Stimulated activated CD4-positive, alpha-beta T cell treated with anti-CD3 and anti-CD28 coated beads, Interleukin-1b, Interleukin-23, amount 100 ng/mL, for 48 hours (primary cell): ENCODE measurements around the gene BCL2L2.

Source experiments
- DNase-seq: peaks from one replicate; pipeline ENCODE4 v3.0.0-alpha.2; 2020

The BCL2L2 gene

DNA sequence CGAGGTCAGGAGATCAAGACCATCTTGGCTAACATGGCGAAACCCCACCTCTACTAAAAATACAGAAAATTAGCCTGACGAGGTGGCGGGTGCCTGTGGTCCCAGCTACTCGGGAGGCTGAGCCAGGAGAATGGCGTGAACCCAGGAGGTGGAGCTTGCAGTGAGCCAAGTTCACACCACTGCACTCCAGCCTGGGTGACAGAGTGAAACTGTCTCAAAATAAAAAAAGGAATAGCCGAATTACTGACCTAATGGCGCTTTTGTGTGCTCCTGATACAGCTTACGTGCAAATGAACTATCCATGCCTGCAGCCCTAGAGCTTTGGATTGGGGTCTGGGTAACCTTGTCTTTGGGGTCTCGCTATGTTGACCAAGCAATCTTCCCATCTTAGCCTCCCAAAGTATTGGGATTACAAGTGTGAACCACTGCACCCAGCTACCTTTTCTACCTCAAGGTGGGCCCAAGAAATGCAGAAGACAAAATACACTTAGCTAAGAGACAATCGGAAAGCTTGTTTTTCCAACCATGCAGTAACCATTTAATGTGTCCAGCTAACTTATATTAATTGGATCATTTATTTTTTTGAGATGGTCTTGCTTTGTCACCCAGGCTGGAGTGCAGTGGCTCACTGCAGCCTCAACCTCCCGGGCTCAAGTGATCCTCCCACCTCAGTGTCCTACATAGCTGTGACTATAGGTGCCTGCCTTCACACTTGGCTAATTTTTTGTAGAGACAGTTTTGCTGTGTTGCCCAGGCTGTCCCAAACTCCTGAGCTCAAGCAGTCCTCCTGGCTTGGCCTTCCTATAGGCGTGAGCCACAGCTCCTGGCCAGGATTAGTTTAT lies 20.1 kb downstream of the BCL2L2 start:
- DNase-seq = no peak

GRCh38 chr14:23327947-23328744 lies 21.5 kb downstream of the BCL2L2 start:
- peak; percentile 71 for DNase-seq

GRCh38 chr14:23335623-23336022 lies 29.0 kb downstream of the BCL2L2 start:
- no peak for DNase-seq

- DNase-seq = no peak
These were observed 33.1 kb downstream of the BCL2L2 start for GRCh38 chr14:23339506-23340268.

- no peak for DNase-seq
These were observed 37.8 kb downstream of the BCL2L2 start for GRCh38 chr14:23344481-23344880.

GRCh38 chr14:23345987-23346692 lies 39.5 kb downstream of the BCL2L2 start:
- DNase-seq = no peak

DNA sequence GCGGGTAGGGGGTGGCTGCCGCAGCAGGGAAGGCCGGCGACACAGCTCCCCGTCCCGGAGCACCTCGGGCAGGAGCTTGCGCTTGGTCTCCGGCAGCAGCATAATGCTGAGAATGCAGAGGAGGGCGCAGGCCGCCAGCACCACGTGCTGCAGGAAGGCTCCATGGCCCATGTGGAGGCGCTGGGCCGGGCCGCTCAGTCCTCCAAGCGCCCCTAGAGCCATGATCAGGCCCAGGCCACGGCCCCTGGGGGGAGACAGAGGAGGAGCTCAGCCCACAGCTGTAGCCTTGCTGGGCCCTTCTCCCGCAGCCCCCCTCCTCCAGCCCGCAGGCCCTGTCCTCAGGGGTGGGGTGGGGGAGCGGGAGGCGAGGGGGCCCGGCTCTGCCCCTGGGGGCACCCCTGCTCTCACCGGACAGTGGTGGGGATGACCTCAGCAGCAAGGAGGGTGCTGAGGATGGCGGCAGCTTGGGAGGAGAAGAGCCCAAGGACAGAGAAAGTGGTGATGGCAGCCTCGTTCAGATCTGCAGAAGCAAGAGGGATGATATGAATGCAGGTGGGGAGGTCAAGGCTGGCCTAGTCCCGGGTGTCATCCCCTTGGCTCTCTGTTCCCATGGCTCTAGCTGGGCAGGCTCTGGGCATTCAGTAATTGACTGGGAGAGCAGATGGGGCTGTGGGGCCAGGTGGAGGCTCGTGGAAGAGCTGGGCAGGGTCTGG lies 40.2 kb downstream of the BCL2L2 start:
- no peak for DNase-seq

DNA sequence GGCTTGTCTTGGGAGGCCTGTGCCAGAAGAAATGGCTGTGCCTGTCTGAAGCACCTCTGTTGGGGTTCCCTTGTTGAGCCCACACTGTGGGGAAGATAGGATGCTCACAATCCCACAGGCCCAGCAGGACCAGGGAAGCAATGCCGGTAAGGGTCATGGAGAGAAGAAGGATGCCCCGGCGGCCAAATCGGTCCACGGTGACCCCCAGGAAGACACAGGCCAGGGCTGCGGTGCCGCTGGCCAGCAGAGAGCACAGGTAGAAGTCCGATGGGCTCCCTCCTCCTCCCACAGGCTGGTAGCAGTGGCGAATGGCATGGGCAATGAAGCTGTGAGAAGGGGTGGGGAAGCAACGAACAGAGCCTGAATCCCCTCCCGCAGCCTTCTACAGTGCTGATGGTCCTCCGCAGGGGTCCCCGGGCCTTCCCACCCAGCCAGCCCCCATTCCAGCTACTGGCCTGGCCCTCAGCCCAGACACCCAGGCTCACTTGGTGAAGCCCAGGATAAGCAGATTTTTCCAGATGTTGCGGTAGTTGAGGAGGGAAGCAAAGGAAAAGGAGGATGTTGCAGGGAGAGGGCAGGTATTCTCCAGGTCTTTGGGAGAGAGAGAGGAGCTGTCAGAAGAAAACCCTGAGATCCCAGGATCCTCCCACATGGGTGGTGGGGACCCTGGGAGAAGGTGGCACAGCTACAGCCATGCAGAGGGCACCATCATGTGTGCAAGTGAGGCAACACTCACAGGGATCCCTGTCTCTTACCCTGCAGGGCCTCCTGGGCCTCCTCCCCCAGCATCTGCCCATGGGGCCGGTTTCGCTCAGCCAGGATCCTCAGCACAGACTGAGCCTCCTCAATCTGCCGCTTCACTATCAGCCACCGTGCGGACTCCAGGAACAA lies 41.0 kb downstream of the BCL2L2 start:
- DNase-seq = no peak

DNA sequence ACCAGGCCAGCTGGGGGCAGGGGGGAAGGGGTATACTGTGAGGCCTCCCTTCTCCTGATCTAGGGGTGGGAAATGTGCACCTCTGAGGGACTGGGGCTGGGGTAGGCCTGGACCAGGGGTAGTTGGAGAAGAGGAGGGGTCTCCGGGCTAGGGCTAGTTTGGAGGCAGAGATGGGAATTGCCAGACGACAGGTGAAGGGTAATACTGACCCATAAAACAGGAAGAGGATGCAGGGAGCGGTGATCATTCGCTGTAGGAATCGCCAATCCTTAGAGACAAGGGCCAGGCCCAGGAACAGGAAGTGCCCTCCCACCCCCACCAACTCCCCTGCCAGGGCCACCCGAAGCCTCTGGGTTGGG lies 41.6 kb downstream of the BCL2L2 start:
- DNase-seq = no peak

DNA sequence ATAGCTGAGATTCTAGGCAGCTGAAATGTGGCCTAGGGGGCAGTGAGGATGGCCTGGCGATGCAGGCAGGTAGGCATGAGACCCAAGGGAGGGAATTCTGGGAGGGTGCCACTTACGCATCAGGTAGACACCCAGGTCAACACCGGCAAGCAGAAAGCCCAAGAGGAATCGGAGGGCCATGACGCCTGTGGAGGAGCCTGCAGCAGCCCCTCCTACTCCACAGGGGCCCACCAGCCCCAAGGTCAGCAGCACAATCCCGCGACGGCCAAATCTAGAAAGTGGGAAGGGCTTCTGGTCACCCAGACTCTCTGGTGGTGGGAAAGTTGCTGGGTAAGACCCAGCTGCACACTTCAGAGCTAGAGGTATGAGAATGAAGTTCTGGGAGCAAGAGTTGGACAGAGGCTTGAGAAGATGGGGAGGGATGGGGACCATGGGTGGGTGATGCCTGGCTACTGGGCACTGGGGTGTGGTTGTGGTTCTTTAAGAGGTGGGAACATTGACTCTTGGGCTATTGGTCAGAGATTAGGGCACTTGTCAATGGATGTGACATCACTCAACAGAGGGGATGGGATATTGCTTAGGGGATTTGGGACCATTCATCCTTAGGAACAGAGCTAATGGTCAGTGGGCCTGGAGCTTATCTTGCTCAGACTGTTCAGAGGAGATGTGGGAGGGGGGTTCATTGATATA lies 42.7 kb downstream of the BCL2L2 start:
- DNase-seq = no peak

- no peak for DNase-seq
These were observed 45.3 kb downstream of the BCL2L2 start for GRCh38 chr14:23351681-23352505.

GRCh38 chr14:23352506-23353432 lies 46.1 kb downstream of the BCL2L2 start, which contains the start of gene SLC22A17:
Gene SLC22A17, minus strand, starts transcription at chr14:23352887.
- DNase-seq = peak; percentile 52

DNA sequence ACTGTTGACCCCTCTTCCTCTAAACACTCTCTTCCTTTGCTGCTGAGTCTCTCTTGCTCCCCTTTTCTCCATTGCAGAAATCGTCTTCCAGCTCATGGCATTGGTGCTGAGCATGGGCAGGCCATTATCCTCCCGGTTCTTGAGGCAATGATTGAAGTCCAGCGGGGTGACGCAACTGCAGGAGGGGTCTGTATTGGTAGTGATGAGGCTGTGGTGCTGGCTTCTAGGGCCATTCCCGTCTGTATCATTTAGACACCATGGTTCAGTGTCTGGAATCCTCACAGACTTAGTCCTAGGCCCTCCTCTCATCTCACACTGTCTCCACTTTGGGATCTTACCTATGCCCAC lies 46.8 kb downstream of the BCL2L2 start:
- DNase-seq = no peak

- DNase-seq = no peak
These were observed 48.4 kb downstream of the BCL2L2 start for GRCh38 chr14:23354990-23355389.

DNA sequence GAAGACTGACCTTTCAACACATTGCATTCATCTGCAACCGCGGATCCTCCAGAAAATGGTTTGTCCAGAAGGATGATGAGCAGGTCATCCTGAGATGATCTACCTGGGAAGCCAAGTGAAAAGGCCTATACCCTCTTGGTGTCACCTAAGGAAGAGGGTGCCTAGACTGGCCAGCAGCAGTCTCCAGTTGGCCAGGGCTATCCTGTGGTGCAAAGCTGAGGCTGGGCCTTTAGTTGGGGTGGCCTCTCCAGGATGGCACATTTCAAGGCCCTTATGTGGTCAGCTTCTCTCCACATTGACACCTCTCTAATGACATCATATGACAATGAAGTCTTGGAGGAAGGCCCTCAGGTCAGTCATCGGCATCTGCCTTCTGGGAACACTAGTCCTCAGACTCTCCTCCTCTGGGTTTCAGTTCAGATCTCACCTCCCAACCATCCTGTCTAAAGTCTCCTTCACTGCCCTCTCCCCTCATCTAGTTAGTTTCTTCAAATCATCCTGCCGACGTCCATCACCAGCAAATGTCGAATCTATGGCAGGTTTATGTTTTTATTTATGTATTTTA lies 49.3 kb downstream of the BCL2L2 start:
- DNase-seq = no peak

- DNase-seq = no peak
These were observed 50.0 kb downstream of the BCL2L2 start for GRCh38 chr14:23356662-23357061.

DNA sequence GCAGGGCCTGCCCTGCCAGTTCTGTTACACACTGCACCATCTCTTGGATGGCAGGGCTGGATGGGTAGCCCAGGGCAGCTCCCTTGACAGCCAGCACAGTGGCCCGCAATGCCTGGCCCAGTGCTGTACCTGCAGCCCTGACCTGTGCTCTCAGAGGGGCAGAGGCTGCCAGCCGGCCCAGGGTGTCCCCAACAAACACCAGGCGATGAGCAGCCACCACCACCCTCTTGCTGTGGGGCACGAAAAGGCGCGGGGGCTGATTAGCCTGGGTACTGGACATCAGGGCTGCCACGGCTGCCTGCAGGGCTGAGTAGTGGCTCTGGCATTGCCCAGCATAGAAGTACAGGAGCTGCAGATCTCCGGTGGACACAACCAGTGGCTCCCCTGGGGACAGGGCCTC lies 50.6 kb downstream of the BCL2L2 start:
- no peak for DNase-seq

DNA sequence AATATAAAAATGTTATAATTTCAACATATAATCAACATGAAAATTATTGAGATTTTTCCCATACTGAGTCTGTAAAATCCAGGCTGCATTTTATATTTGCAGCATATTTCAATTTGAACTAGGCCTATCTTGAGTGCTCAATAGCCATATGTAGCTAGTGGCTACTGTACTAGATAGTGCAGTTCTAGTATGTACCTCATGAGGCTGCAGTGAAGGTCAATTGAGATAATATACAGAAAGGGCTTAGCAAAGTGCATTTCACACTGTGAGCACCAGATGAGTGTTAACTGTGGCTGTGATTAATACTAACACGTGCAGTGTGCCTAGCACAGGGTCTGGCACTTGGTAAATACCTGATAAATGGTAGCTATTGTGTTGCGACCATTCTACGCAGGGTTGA lies 51.4 kb downstream of the BCL2L2 start:
- DNase-seq = no peak
